HG03196 (cell line): ENCODE measurements around the gene TOR1AIP1.
"Not testable (repeated sequence)": the region's sequence is repeated elsewhere in the genome, so short reads cannot be mapped to it uniquely, and the experiment has no call there.

Experiments
- ATAC-seq: cut with Tn5 transposase; IDR thresholded peaks from one replicate; pipeline ENCODE4 v1.9.1; 2021; ENCODE audit not compliant: unreplicated experiment

TOR1AIP1 gene

GRCh38 chr1:179882253-179883039 is at the start of gene TOR1AIP1:
Gene TOR1AIP1 (plus strand): TSS chr1:179882285. CDS start chr1:179882503, 218 bp downstream.
- peak; percentile 78 for ATAC-seq

- not testable (repeated sequence) for ATAC-seq
These were observed 45.2 kb upstream of the TOR1AIP1 start for GRCh38 chr1:179836686-179837445.

GRCh38 chr1:179840107-179840506 is 42.0 kb upstream of the TOR1AIP1 start:
- ATAC-seq = no peak

GRCh38 chr1:179848233-179848632 is 33.9 kb upstream of the TOR1AIP1 start:
- no peak for ATAC-seq

- ATAC-seq = no peak
These were observed 29.0 kb upstream of the TOR1AIP1 start for GRCh38 chr1:179853102-179853501.

GRCh38 chr1:179855831-179856230 is 26.3 kb upstream of the TOR1AIP1 start:
- not testable (repeated sequence) for ATAC-seq

GRCh38 chr1:179856296-179856695 is 25.8 kb upstream of the TOR1AIP1 start:
- no peak for ATAC-seq

- ATAC-seq = no peak
These were observed 25.1 kb upstream of the TOR1AIP1 start for GRCh38 chr1:179857009-179857408.

GRCh38 chr1:179860652-179861051 is 21.4 kb upstream of the TOR1AIP1 start:
- ATAC-seq = no peak

- ATAC-seq = no peak
These were observed 16.7 kb upstream of the TOR1AIP1 start for GRCh38 chr1:179865377-179865776.

GRCh38 chr1:179866616-179867015 is 15.5 kb upstream of the TOR1AIP1 start:
- no peak for ATAC-seq

GRCh38 chr1:179867493-179868330 is 14.4 kb upstream of the TOR1AIP1 start:
- peak; percentile 52 for ATAC-seq

GRCh38 chr1:179870870-179871269 is 11.2 kb upstream of the TOR1AIP1 start:
- no peak for ATAC-seq

- no peak for ATAC-seq
These were observed 10.1 kb upstream of the TOR1AIP1 start for GRCh38 chr1:179871940-179872339.

GRCh38 chr1:179872558-179872957 is 9.5 kb upstream of the TOR1AIP1 start:
- ATAC-seq = no peak

GRCh38 chr1:179873438-179873851 is 8.6 kb upstream of the TOR1AIP1 start:
- ATAC-seq = no peak

- ATAC-seq = no peak
These were observed 6.3 kb upstream of the TOR1AIP1 start for GRCh38 chr1:179875596-179876299.

- no peak for ATAC-seq
These were observed 5.8 kb upstream of the TOR1AIP1 start for GRCh38 chr1:179876300-179876715.

GRCh38 chr1:179877586-179878265 is 4.4 kb upstream of the TOR1AIP1 start, which contains the start of gene TOR1AIP2:
Gene TOR1AIP2 (minus strand): TSS chr1:179877803. CDS start chr1:179852665, 25,138 bp downstream.
- ATAC-seq = peak; percentile 68

GRCh38 chr1:179879797-179880196 is 2.3 kb upstream of the TOR1AIP1 start:
- ATAC-seq = no peak
